ENCODE measurements around the gene RAB11FIP4. TPM values are rescaled to one million over a fixed set of nuclear protein-coding genes. Genes with fewer than 3 reads are reported as not detected.

RAB11FIP4 gene
- total RNA-seq, 1 experiment from 2014 or later, result under 0.01 TPM

GRCh38 chr17:31487063-31487647 is 95.7 kb downstream of the RAB11FIP4 start:
- no peak for DNase-seq (ENCODE audit: low read depth)

GRCh38 chr17:31487648-31488263 is 96.3 kb downstream of the RAB11FIP4 start:
- peak; percentile 20 for DNase-seq (ENCODE audit: low read depth)

- DNase-seq (ENCODE audit: low read depth), result no peak
Observed at GRCh38 chr17:31488264-31488981, 96.9 kb downstream of the RAB11FIP4 start.

GRCh38 chr17:31488982-31489294 is 97.5 kb downstream of the RAB11FIP4 start:
- no peak for DNase-seq (ENCODE audit: low read depth)

- no peak for DNase-seq (ENCODE audit: low read depth)
Observed at GRCh38 chr17:31489295-31490018, 98.0 kb downstream of the RAB11FIP4 start.

GRCh38 chr17:31490019-31490650 is 98.7 kb downstream of the RAB11FIP4 start:
- no peak for DNase-seq (ENCODE audit: low read depth)

GRCh38 chr17:31490671-31491375 is 99.3 kb downstream of the RAB11FIP4 start:
- no peak for DNase-seq (ENCODE audit: low read depth)

GRCh38 chr17:31491376-31492131 is 100.1 kb downstream of the RAB11FIP4 start:
- DNase-seq (ENCODE audit: low read depth), result no peak

- no peak for DNase-seq (ENCODE audit: low read depth)
Observed at GRCh38 chr17:31492206-31492605, 100.7 kb downstream of the RAB11FIP4 start.

- DNase-seq (ENCODE audit: low read depth), result no peak
Observed at GRCh38 chr17:31492880-31493655, 101.6 kb downstream of the RAB11FIP4 start.

GRCh38 chr17:31493656-31494155 is 102.2 kb downstream of the RAB11FIP4 start:
- no peak for DNase-seq (ENCODE audit: low read depth)

GRCh38 chr17:31494259-31495021 is 103.0 kb downstream of the RAB11FIP4 start:
- DNase-seq (ENCODE audit: low read depth), result no peak

- DNase-seq (ENCODE audit: low read depth), result no peak
Observed at GRCh38 chr17:31495022-31495885, 103.8 kb downstream of the RAB11FIP4 start.

- no peak for DNase-seq (ENCODE audit: low read depth)
Observed at GRCh38 chr17:31496097-31496496, 104.6 kb downstream of the RAB11FIP4 start.

- no peak for DNase-seq (ENCODE audit: low read depth)
Observed at GRCh38 chr17:31496601-31497000, 105.1 kb downstream of the RAB11FIP4 start.

- no peak for DNase-seq (ENCODE audit: low read depth)
Observed at GRCh38 chr17:31497431-31497830, 106.0 kb downstream of the RAB11FIP4 start.

- DNase-seq (ENCODE audit: low read depth), result no peak
Observed at GRCh38 chr17:31497994-31498826, 106.7 kb downstream of the RAB11FIP4 start.
